Parathyroid adenoma (tissue), 2 donors: Measurements from ENCODE around the gene TAF5L.

Experiments used
- H2AFZ ChIP-seq: fragments of 300-600 bp; sonication (generic); one replicate; pipeline ENCODE4 v1.7.0; 2017; ENCODE audit warnings: antibody characterized with exemption, mild to moderate bottlenecking
- H3K27ac ChIP-seq: fragments of 300-600 bp; sonication (generic); one replicate; pipeline ENCODE4 v1.7.0; 2017
- H3K27me3 ChIP-seq: fragments of 300-600 bp; sonication (generic); one replicate; pipeline ENCODE4 v1.7.0; 2017; ENCODE audit warnings: low read length; ENCODE audit not compliant: control insufficient read depth, insufficient read depth
- H3K36me3 ChIP-seq: fragments of 300-600 bp; sonication (generic); one replicate; pipeline ENCODE4 v1.7.0; 2017; ENCODE audit warnings: low read length; ENCODE audit not compliant: control insufficient read depth, insufficient read depth
- H3K4me1 ChIP-seq: fragments of 300-600 bp; sonication (generic); one replicate; pipeline ENCODE4 v1.7.0; 2017; ENCODE audit warnings: control low read depth
- H3K4me2 ChIP-seq: fragments of 300-600 bp; sonication (generic); one replicate; pipeline ENCODE4 v1.7.0; 2017; ENCODE audit warnings: low read length
- H3K4me3 ChIP-seq: fragments of 300-600 bp; sonication (generic); one replicate; pipeline ENCODE4 v1.7.0; 2017; ENCODE audit warnings: low read depth, low read length
- H3K79me2 ChIP-seq: fragments of 300-600 bp; sonication (generic); one replicate; pipeline ENCODE4 v1.7.0; 2017; ENCODE audit warnings: control low read depth
- H3K9ac ChIP-seq: fragments of 300-600 bp; sonication (generic); one replicate; pipeline ENCODE4 v1.7.0; 2017; ENCODE audit warnings: mild to moderate bottlenecking
- H3K9me3 ChIP-seq: fragments of 300-600 bp; sonication (generic); one replicate; pipeline ENCODE4 v1.7.0; 2017; ENCODE audit warnings: low read length; ENCODE audit not compliant: control insufficient read depth
- TF ChIP-seq, protein P1 (sequence below): fragments of 300-600 bp; sonication (generic); IDR thresholded peaks from one replicate; pipeline ENCODE4 v1.7.0; 2017; ENCODE audit warnings: antibody characterized with exemption, mild to moderate bottlenecking
- donor health status: primary hyperparathyroidism.

TAF5L gene

DNA sequence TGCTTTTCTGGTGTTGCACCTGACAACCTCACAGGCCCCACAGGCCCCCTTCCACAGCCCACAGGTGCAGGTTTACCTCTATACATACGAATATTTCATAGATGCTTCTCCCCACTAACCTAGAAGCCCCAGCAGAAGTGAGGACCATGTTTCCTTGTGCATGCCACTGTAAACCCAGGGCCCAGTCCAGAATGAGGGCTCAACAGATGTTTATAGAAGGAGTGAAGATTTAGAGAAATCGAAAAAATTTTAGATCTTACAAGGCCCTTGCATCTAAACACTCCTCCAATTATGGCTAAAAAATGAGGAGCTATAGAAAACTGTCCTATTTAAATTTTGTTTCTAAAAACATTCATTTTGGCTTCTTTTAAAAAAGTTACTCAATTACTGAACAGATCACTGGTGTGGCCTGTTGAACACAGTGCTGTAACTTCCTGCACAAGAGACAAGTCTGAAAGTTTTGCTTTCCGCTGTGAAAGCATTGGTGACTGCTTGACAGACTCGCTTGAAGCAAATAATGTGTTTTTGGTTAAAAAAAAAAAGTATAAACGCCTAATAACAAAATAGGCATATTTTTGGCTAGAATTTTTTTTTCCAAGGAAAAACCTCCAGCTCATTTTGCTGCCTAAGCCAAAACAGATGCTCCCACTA lies 68.6 kb downstream of the TAF5L start:
- peak overlapping the region; percentile 76 for H2AFZ ChIP-seq
- H3K4me2 ChIP-seq = peak overlapping the region; percentile 86
- peak overlapping the region; percentile 59 for H3K4me3 ChIP-seq
- H3K79me2 ChIP-seq = peaks cover 7% of the 10 kb centered on the region
- no peaks in the 10 kb centered on the region for H3K36me3 ChIP-seq
- no peaks in the 10 kb centered on the region for H3K9me3 ChIP-seq
- no peaks in the 10 kb centered on the region for H3K27me3 ChIP-seq
- H3K9ac ChIP-seq = no peak overlapping the region
- no peak overlapping the region for H3K27ac ChIP-seq
- no peaks in the 10 kb centered on the region for H3K4me1 ChIP-seq
- TF ChIP-seq, protein P1, sequence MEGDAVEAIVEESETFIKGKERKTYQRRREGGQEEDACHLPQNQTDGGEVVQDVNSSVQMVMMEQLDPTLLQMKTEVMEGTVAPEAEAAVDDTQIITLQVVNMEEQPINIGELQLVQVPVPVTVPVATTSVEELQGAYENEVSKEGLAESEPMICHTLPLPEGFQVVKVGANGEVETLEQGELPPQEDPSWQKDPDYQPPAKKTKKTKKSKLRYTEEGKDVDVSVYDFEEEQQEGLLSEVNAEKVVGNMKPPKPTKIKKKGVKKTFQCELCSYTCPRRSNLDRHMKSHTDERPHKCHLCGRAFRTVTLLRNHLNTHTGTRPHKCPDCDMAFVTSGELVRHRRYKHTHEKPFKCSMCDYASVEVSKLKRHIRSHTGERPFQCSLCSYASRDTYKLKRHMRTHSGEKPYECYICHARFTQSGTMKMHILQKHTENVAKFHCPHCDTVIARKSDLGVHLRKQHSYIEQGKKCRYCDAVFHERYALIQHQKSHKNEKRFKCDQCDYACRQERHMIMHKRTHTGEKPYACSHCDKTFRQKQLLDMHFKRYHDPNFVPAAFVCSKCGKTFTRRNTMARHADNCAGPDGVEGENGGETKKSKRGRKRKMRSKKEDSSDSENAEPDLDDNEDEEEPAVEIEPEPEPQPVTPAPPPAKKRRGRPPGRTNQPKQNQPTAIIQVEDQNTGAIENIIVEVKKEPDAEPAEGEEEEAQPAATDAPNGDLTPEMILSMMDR = no peak

DNA sequence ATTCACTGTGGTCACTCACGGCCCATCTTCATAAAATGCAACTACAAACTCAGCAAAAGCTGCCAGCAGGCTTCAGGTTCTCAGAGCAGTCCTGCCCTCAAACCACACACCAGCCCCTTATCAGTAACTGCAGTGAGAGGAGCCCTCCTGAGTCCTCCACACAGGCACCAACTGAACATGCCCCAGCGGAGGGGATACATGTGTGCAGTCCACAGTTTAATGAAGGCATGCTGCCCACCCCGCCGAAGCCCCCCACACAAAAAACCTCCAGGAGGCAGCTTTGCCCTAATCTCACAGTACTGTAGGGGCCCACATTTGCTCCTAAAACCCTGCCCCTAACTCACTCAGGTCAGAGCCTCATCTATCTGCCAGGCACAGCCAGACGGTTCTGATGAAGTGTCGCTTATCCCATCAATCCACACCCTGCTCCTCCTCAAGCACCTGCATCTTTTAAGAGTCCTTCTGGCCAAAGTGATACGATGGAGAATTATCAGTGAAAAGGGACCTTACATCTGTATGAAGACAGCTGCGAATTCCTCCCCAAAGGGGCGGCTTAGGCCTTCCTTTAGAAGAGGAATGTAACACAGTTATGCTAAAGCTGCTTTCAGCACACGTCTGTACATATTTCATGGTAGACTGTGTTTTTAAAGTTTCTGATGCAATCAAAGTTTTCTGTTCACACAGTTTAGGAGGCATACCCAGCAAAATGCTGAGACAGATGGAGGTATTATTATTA lies 70.9 kb downstream of the TAF5L start:
- Histone ChIP-seq H3K4me2 (no peak overlapping the region), H2AFZ (no peak overlapping the region), H3K4me1 (no peaks in the 10 kb centered on the region), H3K9me3 (no peaks in the 10 kb centered on the region), H3K36me3 (no peaks in the 10 kb centered on the region), H3K27me3 (no peaks in the 10 kb centered on the region), H3K9ac (no peak overlapping the region), H3K27ac (no peak overlapping the region), H3K79me2 (peaks cover 7% of the 10 kb centered on the region), H3K4me3 (no peak overlapping the region)
- TF ChIP-seq, protein P1 = no peak

DNA sequence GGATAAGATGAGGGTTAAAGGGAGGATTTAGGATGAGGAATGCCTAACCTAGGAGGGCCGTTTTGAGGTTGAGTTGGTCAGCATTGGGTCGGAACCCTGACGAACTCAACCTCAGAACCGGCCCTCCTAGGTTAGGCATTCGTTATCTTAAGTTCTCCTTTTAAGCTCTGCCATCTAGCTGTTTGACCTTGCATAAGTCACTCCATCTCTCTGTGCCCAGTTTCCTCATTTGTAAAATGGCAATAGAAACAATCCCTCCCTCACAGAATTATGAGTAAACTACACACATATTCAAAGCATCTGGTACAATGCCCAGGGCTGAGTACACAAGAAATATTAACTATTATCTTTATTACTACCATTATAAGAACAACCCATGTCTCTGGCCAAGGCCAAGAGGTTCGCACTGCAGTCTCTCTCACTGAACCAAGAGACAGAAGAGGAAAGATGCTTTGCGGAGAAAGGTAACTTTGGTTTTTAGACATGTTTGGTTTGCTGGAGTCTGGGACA lies 72.2 kb downstream of the TAF5L start:
- no peak overlapping the region for H2AFZ ChIP-seq
- no peak overlapping the region for H3K27ac ChIP-seq
- H3K4me1 ChIP-seq = no peaks in the 10 kb centered on the region

DNA sequence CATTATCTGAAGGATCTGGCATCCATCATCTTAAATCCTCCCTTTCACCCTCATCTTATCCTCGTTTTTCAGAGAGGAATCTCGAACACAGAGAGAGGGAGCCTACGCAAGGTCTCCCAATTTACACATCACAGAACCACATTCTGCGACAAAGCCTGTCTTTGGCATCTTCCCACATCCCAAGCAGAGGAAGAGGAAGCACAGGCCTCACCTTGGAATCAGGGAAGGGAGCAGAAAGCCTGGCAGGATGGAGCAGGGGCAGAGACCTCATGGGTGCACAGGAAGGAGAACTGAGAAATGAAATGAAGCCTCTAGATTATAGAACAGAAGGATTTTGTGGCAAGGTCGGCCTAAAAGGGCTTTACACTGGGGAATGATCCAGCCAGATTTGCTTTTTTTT lies 73.2 kb downstream of the TAF5L start:
- Histone ChIP-seq H3K4me1 (no peaks in the 10 kb centered on the region), H3K9ac (no peak overlapping the region), H3K79me2 (peaks cover 13% of the 10 kb centered on the region), H3K36me3 (no peaks in the 10 kb centered on the region), H3K4me2 (no peak overlapping the region), H3K27ac (no peak overlapping the region), H3K9me3 (no peaks in the 10 kb centered on the region), H3K27me3 (no peaks in the 10 kb centered on the region), H2AFZ (no peak overlapping the region), H3K4me3 (no peak overlapping the region)
- TF ChIP-seq, protein P1 = no peak

More for the DNA sequence above, 72.2 kb downstream of the TAF5L start:
- Histone ChIP-seq H3K4me3 (no peak overlapping the region), H3K9me3 (no peaks in the 10 kb centered on the region), H3K4me2 (no peak overlapping the region), H3K79me2 (peaks cover 13% of the 10 kb centered on the region), H3K9ac (no peak overlapping the region), H3K36me3 (no peaks in the 10 kb centered on the region), H3K27me3 (no peaks in the 10 kb centered on the region)
- TF ChIP-seq, protein P1 = no peak
